Activated T-helper 1 cell treated with anti-CD3 and anti-CD28 coated beads, Interleukin-2, amount 50 U/mL, for 16 hours (primary cell): ENCODE results near the gene DNM1.
A peak's percentile ranks its signal among the peaks of the same experiment; 100 is the strongest.

ENCODE experiments used
- DNase-seq, 2 donors: peaks; one replicate each; pipeline ENCODE4 v3.0.0-alpha.2; 2020; ENCODE audit warnings: low read depth in 1 of 2, low spot score in 1 of 2

Gene DNM1

GRCh38 chr9:128249908-128250838, 47.0 kb downstream of the DNM1 start:
- peak; percentile 97 to 99 for DNase-seq

- DNase-seq: no peak
Measured at GRCh38 chr9:128250839-128251731, 47.9 kb downstream of the DNM1 start.

GRCh38 chr9:128251732-128252100, 48.5 kb downstream of the DNM1 start:
- no peak for DNase-seq

GRCh38 chr9:128252317-128253139, 49.3 kb downstream of the DNM1 start:
- no peak for DNase-seq

- no peak for DNase-seq
Measured at GRCh38 chr9:128253140-128253990, 50.2 kb downstream of the DNM1 start.

GRCh38 chr9:128253991-128254346, 50.8 kb downstream of the DNM1 start:
- DNase-seq: no peak

- no peak for DNase-seq
Measured at GRCh38 chr9:128254362-128254761, 51.2 kb downstream of the DNM1 start.

GRCh38 chr9:128254855-128255759, 51.9 kb downstream of the DNM1 start:
- peak; percentile 22 to 33 for DNase-seq

- DNase-seq: no peak
Measured at GRCh38 chr9:128257086-128257825, 54.1 kb downstream of the DNM1 start.

- no peak for DNase-seq
Measured at GRCh38 chr9:128257907-128258306, 54.7 kb downstream of the DNM1 start.

- no peak for DNase-seq
Measured at GRCh38 chr9:128258326-128258725, 55.1 kb downstream of the DNM1 start.

- no peak for DNase-seq
Measured at GRCh38 chr9:128259156-128259555, 56.0 kb downstream of the DNM1 start.

- no peak for DNase-seq
Measured at GRCh38 chr9:128260340-128260739, 57.2 kb downstream of the DNM1 start.

- no peak for DNase-seq
Measured at GRCh38 chr9:128262687-128263086, 59.5 kb downstream of the DNM1 start.

GRCh38 chr9:128265348-128265847, 62.2 kb downstream of the DNM1 start:
- no peak for DNase-seq

GRCh38 chr9:128266868-128267590, 63.9 kb downstream of the DNM1 start:
- DNase-seq: no peak

- no peak for DNase-seq
Measured at GRCh38 chr9:128271112-128271511, 67.9 kb downstream of the DNM1 start.

GRCh38 chr9:128271512-128271911, 68.3 kb downstream of the DNM1 start:
- DNase-seq: no peak
